ENCODE measurements around the gene MICAL1. TPM values are rescaled to one million over a fixed set of nuclear protein-coding genes. Genes with fewer than 3 reads are reported as not detected.

Gene MICAL1
- total RNA-seq, 3 donors from 2014 or later (not counting 1 experiment from before 2014, with no cell fraction given) = 72.4 to 102 (median 81.3) TPM

DNA sequence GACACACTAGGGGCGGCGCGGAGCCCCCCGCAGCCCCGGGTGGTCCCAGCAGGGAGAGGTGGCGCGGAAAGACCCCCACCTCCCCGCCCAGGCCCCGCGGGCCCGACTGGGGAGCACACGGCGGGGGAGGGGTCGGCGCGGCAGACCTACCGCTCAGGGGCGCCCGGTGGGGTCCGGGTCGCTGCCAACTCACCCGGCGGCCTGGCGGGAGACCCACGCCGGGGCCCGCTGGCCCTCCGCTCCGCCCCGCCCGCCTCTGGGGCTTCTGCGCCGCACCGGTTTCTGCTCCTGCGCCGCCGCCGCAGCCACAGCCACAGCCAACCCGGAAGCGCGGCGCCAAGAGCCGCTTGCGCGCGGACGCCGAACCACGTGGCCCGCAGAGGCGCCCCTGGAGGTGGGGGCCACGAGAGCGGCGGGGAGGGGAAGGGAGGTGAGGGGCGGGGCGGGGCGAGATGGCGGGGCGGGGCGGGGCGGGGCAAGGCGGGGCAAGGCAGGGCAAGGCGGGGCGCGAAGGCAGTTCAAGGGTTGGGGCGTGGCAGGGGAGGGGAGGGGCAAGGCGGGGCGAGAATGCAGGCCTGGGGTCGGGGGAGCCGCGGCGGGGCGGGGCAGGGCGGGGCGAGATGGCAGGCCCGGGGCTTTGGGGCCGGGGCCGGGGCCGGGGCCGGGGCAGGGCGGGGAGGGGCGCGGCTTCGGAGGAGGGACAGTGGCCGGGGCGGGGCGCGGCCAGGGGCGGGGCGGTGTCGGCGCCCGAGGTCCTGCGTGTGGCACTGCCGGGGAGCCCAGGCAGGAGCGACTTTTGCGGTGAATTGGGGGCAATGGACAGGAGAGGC, 27.5 kb upstream of the MICAL1 start, which contains the start of gene ZBTB24:
Gene ZBTB24 (minus strand): TSS at position 315 of the 830 bp plus-strand sequence. CDS start 1,193 bp downstream, outside the sequence.
- Histone ChIP-seq H3K9me3 (ENCODE audit: control insufficient read depth, insufficient read depth, low read length) (no peaks in the 10 kb centered on the region), H3K4me3 (ENCODE audit: low read length) (peak within 1 kb of the TSS; percentile 80), H3K27me3 (ENCODE audit: control insufficient read depth, insufficient read depth, low read length) (no peaks in the 10 kb centered on the region), H3K4me1 (ENCODE audit: control insufficient read depth, insufficient read depth, low read length) (peaks cover 32% of the 10 kb centered on the region), H3K27ac (ENCODE audit: low read length) (peak within 1 kb of the TSS; percentile 64), H3K36me3 (ENCODE audit: control insufficient read depth, insufficient read depth, low read length) (peaks cover 13% of the 10 kb centered on the region)
- under 1% methylated on average over 79 of the region's 97 CpGs for WGBS (ENCODE audit: insufficient coverage)
- no peaks in the 10 kb centered on the region for H3K9me3 Mint-ChIP-seq
- intact Hi-C loops (cut with micrococcal nuclease) = loop anchor here (1.0 to 2.0 kb wide), 3 partner anchors 24 to 101 kb away; partner anchors contain the start of genes CD164, PPIL6 and SMPD2
- TF ChIP-seq, protein P1, sequence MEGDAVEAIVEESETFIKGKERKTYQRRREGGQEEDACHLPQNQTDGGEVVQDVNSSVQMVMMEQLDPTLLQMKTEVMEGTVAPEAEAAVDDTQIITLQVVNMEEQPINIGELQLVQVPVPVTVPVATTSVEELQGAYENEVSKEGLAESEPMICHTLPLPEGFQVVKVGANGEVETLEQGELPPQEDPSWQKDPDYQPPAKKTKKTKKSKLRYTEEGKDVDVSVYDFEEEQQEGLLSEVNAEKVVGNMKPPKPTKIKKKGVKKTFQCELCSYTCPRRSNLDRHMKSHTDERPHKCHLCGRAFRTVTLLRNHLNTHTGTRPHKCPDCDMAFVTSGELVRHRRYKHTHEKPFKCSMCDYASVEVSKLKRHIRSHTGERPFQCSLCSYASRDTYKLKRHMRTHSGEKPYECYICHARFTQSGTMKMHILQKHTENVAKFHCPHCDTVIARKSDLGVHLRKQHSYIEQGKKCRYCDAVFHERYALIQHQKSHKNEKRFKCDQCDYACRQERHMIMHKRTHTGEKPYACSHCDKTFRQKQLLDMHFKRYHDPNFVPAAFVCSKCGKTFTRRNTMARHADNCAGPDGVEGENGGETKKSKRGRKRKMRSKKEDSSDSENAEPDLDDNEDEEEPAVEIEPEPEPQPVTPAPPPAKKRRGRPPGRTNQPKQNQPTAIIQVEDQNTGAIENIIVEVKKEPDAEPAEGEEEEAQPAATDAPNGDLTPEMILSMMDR (IDR thresholded peaks at IDR 0.05) = no peak
- H3K4me3 Mint-ChIP-seq = peak within 1 kb of the TSS; percentile 92
- peak within 1 kb of the TSS; percentile 67 to 85 for H3K27ac Mint-ChIP-seq
- peaks cover 21% of the 10 kb centered on the region for H3K36me3 Mint-ChIP-seq
- no peaks in the 10 kb centered on the region for H3K27me3 Mint-ChIP-seq (ENCODE audit: low read depth in 2 of 2)
- ATAC-seq (peak; percentile 86 to 95 (median 91)), DNase-seq (peak; percentile 86 to 95)
- H3K4me1 Mint-ChIP-seq = peaks cover 42 to 53% of the 10 kb centered on the region in 2 donors

DNA sequence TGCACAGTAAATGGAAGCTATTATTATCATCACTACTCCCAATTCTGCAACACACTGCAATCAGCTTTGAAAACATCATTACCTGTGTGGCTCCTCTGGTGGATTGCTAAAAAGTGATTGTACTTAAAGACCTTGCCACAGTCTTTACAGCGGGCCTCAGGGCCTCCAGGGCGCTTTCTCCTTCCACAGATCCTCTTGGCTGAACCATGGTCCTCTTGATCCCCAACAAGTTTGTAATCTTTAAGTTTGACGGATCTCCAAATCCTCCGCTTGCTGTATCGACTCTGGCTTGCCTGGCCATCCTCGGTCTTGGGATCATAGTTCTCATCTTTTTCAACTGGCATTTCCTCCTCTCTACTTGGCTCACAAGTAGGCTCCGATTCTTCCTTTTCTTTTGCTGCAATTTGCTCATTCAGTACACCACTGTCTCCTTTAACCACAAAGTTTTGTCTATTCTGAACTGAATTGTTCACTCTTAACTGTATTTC, 25.5 kb upstream of the MICAL1 start:
- WGBS (ENCODE audit: insufficient coverage) = 96% methylated on average over 7 of the region's 7 CpGs
- ATAC-seq = no peak
- Mint-ChIP-seq H3K36me3 (peaks cover 25% of the 10 kb centered on the region), H3K4me1 (peaks cover 58 to 67% of the 10 kb centered on the region in 2 donors), H3K9me3 (no peaks in the 10 kb centered on the region), H3K4me3 (peak overlapping the region; percentile 49), H3K27me3 (ENCODE audit: low read depth in 2 of 2) (no peaks in the 10 kb centered on the region), H3K27ac (peak overlapping the region in 1 of 2 donors; percentile 4)
- DNase-seq = no peak
- Histone ChIP-seq H3K9me3 (ENCODE audit: control insufficient read depth, insufficient read depth, low read length) (no peaks in the 10 kb centered on the region), H3K27ac (ENCODE audit: low read length) (no peak overlapping the region), H3K4me3 (ENCODE audit: low read length) (no peak overlapping the region), H3K36me3 (ENCODE audit: control insufficient read depth, insufficient read depth, low read length) (peaks cover 25% of the 10 kb centered on the region), H3K27me3 (ENCODE audit: control insufficient read depth, insufficient read depth, low read length) (no peaks in the 10 kb centered on the region), H3K4me1 (ENCODE audit: control insufficient read depth, insufficient read depth, low read length) (peaks cover 40% of the 10 kb centered on the region)
- TF ChIP-seq, protein P1 (IDR thresholded peaks at IDR 0.05) = no peak
- intact Hi-C loops (cut with micrococcal nuclease) = no loop called here

DNA sequence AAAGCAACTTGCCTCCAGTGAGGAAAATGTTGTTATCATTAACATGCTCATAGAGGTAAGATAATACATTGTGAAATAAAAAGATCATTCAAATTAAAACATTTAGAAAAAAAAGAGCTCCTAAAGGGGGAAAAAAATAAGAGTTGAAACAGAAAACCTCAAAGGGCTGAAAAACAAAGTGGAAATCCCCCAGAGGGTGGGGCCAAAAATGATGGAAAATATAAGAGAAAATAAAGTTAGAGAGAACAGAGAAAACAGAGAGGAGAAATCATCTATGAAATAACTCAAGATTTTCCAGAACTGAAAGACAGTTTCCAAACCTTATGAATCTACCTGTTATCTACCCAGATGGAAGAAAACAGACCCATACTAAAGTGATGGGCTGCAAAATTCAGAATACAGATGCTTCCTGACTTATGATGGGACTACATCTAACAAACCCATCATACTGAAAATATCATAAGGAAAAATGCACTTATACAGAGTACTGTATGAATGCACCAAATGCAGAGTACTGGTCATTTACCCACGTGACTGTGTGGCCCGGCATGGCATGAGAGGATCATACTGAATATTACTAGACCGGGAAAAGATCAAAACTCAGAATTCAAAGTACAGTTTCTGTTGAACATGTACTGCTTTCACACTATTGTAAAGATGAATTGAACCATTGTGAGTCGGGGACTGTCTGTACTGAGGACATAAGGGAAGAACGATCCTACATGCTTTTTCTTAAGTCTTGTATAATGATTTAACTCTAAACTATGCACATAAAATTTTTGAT, 23.5 kb upstream of the MICAL1 start:
- no peaks in the 10 kb centered on the region for H3K9me3 ChIP-seq (ENCODE audit: control insufficient read depth, insufficient read depth, low read length)
- DNase-seq (peak in 1 of 2 donors; percentile 65), ATAC-seq (no peak)
- no peak overlapping the region for H3K4me3 ChIP-seq (ENCODE audit: low read length)
- H3K4me3 Mint-ChIP-seq = peak overlapping the region; percentile 85
- peaks cover 40% of the 10 kb centered on the region for H3K4me1 ChIP-seq (ENCODE audit: control insufficient read depth, insufficient read depth, low read length)
- peak overlapping the region; percentile 18 to 43 for H3K27ac Mint-ChIP-seq
- no peak overlapping the region for H3K27ac ChIP-seq (ENCODE audit: low read length)
- 86% methylated on average over 5 of the region's 5 CpGs for WGBS (ENCODE audit: insufficient coverage)
- peaks cover 41% of the 10 kb centered on the region for H3K36me3 ChIP-seq (ENCODE audit: control insufficient read depth, insufficient read depth, low read length)
- intact Hi-C loops (cut with micrococcal nuclease) = no loop called here
- TF ChIP-seq, protein P1 (IDR thresholded peaks at IDR 0.05) = no peak
- no peaks in the 10 kb centered on the region for H3K27me3 ChIP-seq (ENCODE audit: control insufficient read depth, insufficient read depth, low read length)
- peaks cover 36% of the 10 kb centered on the region for H3K36me3 Mint-ChIP-seq
- H3K9me3 Mint-ChIP-seq = no peaks in the 10 kb centered on the region
- H3K27me3 Mint-ChIP-seq (ENCODE audit: low read depth in 2 of 2) = no peaks in the 10 kb centered on the region
- peaks cover 70 to 72% of the 10 kb centered on the region in 2 donors for H3K4me1 Mint-ChIP-seq
